ENCODE measurements around the gene CAMTA1.

The CAMTA1 gene

DNA sequence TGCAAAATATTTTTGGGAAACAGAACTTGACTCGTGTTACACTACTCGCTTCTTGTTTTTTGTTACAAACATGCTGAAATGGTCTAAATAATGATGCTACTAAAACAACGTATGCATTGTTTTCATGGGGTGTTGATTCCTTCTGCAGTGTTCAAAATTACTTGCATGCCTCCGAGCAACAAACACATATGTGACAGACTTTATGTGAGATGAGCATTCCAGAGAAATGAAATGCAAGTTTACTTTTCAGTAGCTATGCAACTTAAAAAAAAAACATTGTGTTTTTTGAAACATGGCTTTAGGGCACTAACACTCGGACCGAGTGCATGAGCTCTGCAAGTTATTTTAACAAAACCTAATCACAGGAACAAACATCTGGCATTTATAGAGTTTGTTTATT, 84.8 kb downstream of the CAMTA1 start:
- Histone ChIP-seq H3K4me2 (no peak overlapping the region), H3K27ac (no peak overlapping the region), H3K9me3 (no peaks in the 10 kb centered on the region), H4K20me1 (peaks cover 58% of the 10 kb centered on the region), H3K27me3 (no peaks in the 10 kb centered on the region), H3K4me1 (no peaks in the 10 kb centered on the region; the same call in 1 of the 2 replicates), H3K36me3 (peaks cover 22% of the 10 kb centered on the region), H3K9ac (no peak overlapping the region), H3K4me3 (no peak overlapping the region)
- TF ChIP-seq Cebpa-rat (IDR thresholded peaks at IDR 0.05), result no peak

DNA sequence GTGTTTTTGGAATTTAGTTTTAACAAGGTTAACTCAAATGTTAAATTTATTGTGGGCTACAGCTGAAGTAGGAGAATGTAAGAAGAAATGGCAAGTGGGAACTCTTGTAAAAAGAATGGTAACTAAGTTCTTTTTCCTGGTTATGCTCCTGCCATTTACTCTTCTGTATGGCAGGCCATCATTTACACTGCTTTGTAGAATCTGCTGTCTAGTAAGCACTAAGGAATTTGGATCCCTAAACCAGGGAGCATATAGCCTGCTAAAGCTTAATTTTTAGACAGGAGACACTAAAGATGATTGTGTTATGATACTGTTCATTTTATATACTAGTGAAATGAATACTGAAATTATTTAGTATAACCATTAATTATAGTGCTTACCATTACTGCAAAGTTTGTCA, 85.3 kb downstream of the CAMTA1 start:
- Histone ChIP-seq H3K4me3 (no peak overlapping the region), H3K36me3 (peaks cover 27% of the 10 kb centered on the region), H3K27me3 (no peaks in the 10 kb centered on the region), H3K9ac (no peak overlapping the region), H4K20me1 (peaks cover 53% of the 10 kb centered on the region), H3K9me3 (no peaks in the 10 kb centered on the region), H3K4me2 (no peak overlapping the region), H3K27ac (no peak overlapping the region), H3K4me1 (no peaks in the 10 kb centered on the region; the same call in 1 of the 2 replicates)
- TF ChIP-seq Cebpa-rat (IDR thresholded peaks at IDR 0.05), result no peak

DNA sequence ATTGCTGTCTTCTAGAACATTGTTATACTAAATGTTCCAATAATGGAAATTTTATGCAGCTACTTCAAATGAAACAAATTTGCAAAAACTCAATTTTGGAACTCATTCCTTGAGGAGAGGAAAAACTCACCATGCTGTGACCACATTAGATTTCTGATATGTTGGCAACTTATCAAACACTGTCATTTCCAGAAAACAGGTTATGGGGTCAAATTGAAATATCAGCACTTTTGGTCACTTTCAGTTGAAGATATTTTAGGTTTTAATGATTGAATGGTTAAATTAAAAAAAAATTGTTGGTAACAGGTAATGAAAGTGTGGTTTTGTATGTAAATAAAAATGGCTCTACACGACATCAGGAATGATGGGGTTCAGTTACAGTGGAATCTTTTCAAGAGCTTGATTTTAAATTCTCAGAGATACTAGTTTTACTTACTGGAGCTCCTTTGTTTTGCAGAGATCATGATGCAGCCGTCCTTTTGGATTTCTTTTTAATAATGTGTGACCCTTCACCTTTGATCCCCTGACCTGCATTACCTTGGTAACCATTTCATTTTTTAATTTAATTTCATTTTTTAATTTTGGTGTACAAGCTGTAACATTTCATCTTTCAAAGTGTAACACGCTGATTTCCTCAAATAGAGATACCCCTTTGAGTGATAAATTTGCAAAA, 86.2 kb downstream of the CAMTA1 start:
- H3K4me1 ChIP-seq, result no peaks in the 10 kb centered on the region; the same call in 1 of the 2 replicates
- H3K9me3 ChIP-seq, result no peaks in the 10 kb centered on the region
- no peak overlapping the region for H3K4me3 ChIP-seq
- no peaks in the 10 kb centered on the region for H3K27me3 ChIP-seq
- H3K9ac ChIP-seq, result no peak overlapping the region
- no peak for TF ChIP-seq Cebpa-rat (IDR thresholded peaks at IDR 0.05)
- H3K4me2 ChIP-seq, result no peak overlapping the region
- H3K36me3 ChIP-seq, result peaks cover 34% of the 10 kb centered on the region
- H4K20me1 ChIP-seq, result peaks cover 44% of the 10 kb centered on the region
- no peak overlapping the region for H3K27ac ChIP-seq

DNA sequence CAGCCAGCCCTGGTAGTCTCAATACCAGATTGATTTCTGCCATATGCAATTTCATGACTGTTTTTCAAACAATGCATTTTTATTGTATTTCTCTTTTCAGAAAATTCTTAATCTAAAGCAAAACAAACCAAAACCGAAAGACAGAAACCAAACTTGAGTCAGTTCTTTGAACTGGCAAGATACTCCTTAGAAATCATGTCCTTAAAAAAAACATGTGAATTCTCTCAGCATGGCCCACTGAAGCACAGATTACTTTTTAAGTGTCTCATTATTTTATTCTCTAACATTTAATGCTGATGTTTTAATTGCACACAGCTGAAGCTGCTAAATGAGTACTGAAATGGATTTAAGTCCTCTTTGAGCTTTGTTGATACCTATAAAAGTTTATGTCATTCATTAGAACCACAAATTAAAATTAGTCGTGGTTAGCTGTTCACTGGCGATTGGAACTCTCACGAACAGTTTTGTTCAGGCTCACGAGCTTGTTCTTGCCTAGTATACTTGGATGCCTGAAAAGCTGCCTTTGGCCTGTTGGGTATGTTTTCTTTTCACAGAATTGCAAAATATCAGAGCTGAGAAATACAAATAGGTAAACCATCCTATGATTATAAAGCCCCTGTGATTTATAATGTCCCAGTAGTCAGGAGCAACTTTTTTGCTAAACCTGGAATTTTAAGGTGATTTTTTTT, 87.5 kb downstream of the CAMTA1 start:
- H3K27me3 ChIP-seq, result no peaks in the 10 kb centered on the region
- H4K20me1 ChIP-seq, result peaks cover 32% of the 10 kb centered on the region
- TF ChIP-seq Cebpa-rat (IDR thresholded peaks at IDR 0.05), result no peak
- no peak overlapping the region for H3K4me3 ChIP-seq
- H3K36me3 ChIP-seq, result peaks cover 45% of the 10 kb centered on the region
- no peak overlapping the region for H3K27ac ChIP-seq
- H3K9ac ChIP-seq, result no peak overlapping the region
- no peaks in the 10 kb centered on the region for H3K9me3 ChIP-seq
- H3K4me2 ChIP-seq, result no peak overlapping the region
- H3K4me1 ChIP-seq, result no peaks in the 10 kb centered on the region; the same call in 1 of the 2 replicates

DNA sequence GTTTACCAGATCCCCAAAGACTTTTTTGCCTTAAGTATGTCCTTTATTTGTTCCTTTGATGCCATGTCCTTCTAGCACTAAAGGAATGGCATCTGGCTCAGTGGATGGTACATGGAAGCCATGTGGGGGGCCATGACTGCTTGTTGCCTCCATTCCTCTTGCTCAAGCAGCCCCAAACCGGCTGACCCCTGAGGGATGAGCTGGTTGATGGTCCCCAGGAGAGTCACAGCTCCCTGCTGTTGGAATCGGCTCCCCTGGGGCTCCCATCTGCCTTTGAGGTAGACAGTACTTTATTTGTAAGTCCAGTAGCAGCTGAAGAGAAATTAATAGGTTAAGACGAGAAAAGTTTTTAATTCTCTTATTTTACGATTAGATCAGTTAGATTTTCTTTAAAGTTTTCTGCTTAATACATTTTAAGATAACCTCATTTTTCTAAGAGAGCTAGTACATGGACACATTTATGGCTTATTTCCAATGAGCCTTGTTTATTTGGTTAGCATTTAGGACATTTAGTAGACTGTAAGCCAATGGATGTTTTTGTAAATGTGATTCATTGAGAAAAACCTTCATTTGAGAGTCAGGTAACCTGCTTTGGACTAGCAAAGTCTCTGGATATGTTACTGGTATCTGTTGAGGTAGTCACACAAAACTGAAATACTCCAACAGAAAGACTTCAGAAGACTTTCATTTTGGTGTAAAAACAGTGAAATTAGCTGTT, 88.2 kb downstream of the CAMTA1 start:
- TF ChIP-seq Cebpa-rat (IDR thresholded peaks at IDR 0.05), result no peak
- H3K9me3 ChIP-seq, result no peaks in the 10 kb centered on the region
- H3K27ac ChIP-seq, result no peak overlapping the region
- peaks cover 49% of the 10 kb centered on the region for H3K36me3 ChIP-seq
- H4K20me1 ChIP-seq, result peaks cover 26% of the 10 kb centered on the region
- H3K27me3 ChIP-seq, result no peaks in the 10 kb centered on the region
- no peak overlapping the region for H3K4me2 ChIP-seq
- no peaks in the 10 kb centered on the region; the same call in 1 of the 2 replicates for H3K4me1 ChIP-seq
- H3K4me3 ChIP-seq, result no peak overlapping the region
- no peak overlapping the region for H3K9ac ChIP-seq

DNA sequence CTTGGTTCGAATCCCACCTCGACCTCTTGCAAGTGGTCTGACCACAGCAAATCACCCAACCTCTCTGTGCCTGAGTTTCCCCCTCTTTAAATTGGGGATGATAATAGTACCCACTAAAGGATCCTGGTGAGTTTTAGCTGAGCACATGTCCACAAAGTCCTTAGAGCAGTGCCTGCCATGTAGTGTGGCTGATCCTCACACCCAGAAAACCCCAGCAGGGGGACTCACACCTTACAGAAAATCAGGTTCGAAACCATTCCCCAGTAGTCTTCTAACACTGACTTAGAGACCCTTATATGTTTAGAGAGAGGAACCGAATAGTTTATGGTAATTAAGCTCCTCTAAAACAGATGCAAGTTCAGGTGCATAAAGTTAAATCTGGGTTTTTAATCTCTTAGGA, 89.0 kb downstream of the CAMTA1 start:
- TF ChIP-seq Cebpa-rat (IDR thresholded peaks at IDR 0.05), result no peak

DNA sequence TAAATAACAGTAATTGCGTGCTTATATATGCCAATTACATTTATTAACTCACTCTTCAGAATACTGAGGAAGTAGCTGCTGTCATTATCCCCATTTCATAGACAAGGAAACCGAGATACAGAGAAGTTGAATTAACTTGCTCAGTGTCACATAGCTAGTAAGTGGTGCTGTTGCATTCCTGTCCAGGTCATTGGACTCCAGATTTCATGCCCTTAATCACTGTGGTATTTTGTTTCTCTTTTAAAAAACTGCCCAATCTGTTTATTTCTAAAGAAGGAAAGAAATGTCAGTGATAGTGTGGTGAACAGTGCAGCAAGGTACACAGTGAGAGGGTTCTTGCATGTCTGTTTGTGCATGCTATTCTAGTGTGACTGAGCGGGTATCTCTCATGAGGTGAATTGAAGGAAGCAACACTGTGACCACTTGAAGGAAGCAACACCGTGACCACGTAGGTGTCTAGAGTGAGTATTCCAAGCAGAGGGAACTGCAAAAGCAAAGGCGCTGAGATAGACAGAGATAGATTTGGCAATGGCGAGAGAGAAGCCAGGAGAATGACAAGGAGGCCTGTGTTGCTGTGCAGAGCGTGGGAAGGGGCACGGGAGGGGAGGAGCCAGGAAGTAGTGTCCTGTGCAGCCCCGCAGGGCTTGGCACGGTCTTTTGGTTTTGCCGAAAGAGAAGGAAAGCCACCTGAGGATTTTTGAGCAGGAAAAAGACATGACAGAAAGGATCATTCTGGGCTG, 95.9 kb downstream of the CAMTA1 start:
- Histone ChIP-seq H3K27ac (no peak overlapping the region), H3K9ac (no peak overlapping the region), H3K27me3 (no peaks in the 10 kb centered on the region), H3K4me2 (no peak overlapping the region), H3K4me3 (no peak overlapping the region), H3K36me3 (peaks cover 31% of the 10 kb centered on the region), H3K9me3 (no peaks in the 10 kb centered on the region), H3K4me1 (peaks cover 6% of the 10 kb centered on the region), H4K20me1 (no peaks in the 10 kb centered on the region)
- TF ChIP-seq Cebpa-rat (IDR thresholded peaks at IDR 0.05), result no peak

More for the DNA sequence above, 89.0 kb downstream of the CAMTA1 start:
- Histone ChIP-seq H3K9me3 (no peaks in the 10 kb centered on the region), H3K4me2 (no peak overlapping the region), H3K36me3 (peaks cover 53% of the 10 kb centered on the region), H3K4me3 (no peak overlapping the region), H3K27me3 (no peaks in the 10 kb centered on the region), H3K9ac (no peak overlapping the region), H4K20me1 (peaks cover 18% of the 10 kb centered on the region), H3K4me1 (no peaks in the 10 kb centered on the region; the same call in 1 of the 2 replicates), H3K27ac (no peak overlapping the region)

DNA sequence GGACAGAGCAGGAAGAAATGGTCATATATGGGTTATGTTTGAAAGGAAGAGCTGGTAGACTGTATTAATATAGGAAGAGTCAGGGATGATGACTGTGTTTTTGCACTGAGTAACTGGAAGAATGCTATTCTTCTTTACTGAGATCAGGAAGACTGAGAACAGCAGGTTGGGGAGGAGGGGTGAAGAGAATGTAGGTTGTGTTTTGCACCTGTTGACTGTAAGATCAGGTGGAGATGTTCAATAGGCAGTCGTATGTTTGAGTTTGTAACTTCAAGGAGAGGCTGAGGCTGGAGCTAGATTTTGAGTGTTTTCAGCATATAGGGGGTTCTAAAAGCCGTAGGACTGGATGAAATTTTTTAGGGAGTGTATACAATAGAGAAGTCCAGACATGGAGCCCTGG, 97.2 kb downstream of the CAMTA1 start:
- Histone ChIP-seq H3K9ac (no peak overlapping the region), H3K4me3 (no peak overlapping the region), H3K36me3 (peaks cover 23% of the 10 kb centered on the region), H4K20me1 (peaks cover 7% of the 10 kb centered on the region; the same call in 1 of the 2 replicates), H3K9me3 (no peaks in the 10 kb centered on the region), H3K4me1 (peaks cover 6% of the 10 kb centered on the region), H3K4me2 (no peak overlapping the region), H3K27ac (no peak overlapping the region), H3K27me3 (no peaks in the 10 kb centered on the region)
- no peak for TF ChIP-seq Cebpa-rat (IDR thresholded peaks at IDR 0.05)

GRCh38 chr1:6884652-6885153, 99.4 kb downstream of the CAMTA1 start:
- H3K36me3 ChIP-seq, result peaks cover 23% of the 10 kb centered on the region
- no peak for TF ChIP-seq Cebpa-rat (IDR thresholded peaks at IDR 0.05)
- no peak overlapping the region for H3K27ac ChIP-seq
- no peak overlapping the region for H3K4me3 ChIP-seq
- H3K4me1 ChIP-seq, result peaks cover 6% of the 10 kb centered on the region
- H4K20me1 ChIP-seq, result peaks cover 9% of the 10 kb centered on the region; the same call in 1 of the 2 replicates
- H3K9ac ChIP-seq, result no peak overlapping the region
- H3K27me3 ChIP-seq, result no peaks in the 10 kb centered on the region
- no peak overlapping the region for H3K4me2 ChIP-seq
- H3K9me3 ChIP-seq, result no peaks in the 10 kb centered on the region
